Fibroblast of skin of right biceps (primary cell): Measurements from ENCODE around the gene HNF1A.

Experiments
- DNase-seq: peaks from one replicate; pipeline ENCODE4 v3.0.0-alpha.2; 2013

HNF1A gene

DNA sequence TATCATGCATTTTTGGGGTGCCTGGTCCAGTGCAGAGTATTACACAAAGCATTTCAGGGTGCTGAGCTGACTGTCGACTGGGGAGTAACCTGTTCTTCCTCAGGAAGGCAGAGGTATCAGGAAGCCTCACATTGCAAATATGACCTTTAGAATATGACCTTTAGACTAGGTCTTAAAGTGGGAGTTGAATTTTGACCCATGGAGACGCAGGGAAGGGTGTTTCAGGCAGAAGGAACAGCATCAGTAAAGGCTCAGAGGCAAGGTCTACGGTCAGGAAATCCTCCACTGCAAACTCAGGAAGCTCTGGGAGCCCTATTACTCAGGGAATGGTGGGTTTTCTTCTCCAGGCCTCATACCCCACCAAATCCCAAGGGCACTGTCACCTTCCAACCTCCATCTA lies 11.3 kb downstream of the HNF1A start:
- DNase-seq = no peak

- DNase-seq = no peak
Observed at GRCh38 chr12:120990487-120991055, 12.2 kb downstream of the HNF1A start.

- DNase-seq = no peak
Observed at GRCh38 chr12:120991965-120992364, 13.6 kb downstream of the HNF1A start.

DNA sequence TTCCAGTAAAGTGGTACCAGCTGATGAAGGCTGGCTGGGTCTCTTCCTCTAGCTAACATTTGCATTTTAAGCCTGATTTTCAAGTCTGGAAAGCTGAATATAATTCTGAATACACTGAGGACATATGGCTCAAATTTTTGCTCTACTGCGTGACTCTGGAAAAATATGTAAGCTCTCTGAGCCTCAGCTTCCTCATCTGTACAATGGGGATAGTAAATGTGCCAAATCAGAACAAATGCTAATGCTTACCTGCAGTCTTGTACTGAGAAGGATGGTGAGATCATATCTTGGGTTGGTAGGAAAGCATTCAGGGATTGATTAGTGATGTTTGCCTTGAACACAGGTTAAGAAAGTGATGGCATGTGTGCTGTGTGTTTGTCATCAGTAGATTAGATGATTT lies 14.6 kb downstream of the HNF1A start:
- no peak for DNase-seq

DNA sequence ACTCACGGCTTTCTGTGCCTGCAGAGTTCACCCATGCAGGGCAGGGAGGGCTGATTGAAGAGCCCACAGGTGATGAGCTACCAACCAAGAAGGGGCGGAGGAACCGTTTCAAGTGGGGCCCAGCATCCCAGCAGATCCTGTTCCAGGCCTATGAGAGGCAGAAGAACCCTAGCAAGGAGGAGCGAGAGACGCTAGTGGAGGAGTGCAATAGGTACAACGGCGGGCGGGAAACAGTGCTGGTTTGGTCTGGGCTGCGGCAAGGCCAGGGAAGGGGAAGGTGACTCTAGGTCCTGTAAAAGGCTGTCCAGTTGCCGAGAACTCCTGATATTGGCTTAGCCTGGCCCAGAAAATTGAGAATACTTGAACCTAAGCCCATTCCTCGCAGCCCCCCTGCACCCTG lies 15.2 kb downstream of the HNF1A start:
- DNase-seq = no peak

GRCh38 chr12:120994059-120994458 lies 15.7 kb downstream of the HNF1A start:
- no peak for DNase-seq

- no peak for DNase-seq
Observed at GRCh38 chr12:120994589-120995337, 16.4 kb downstream of the HNF1A start.

GRCh38 chr12:120996133-120996746 lies 17.9 kb downstream of the HNF1A start:
- DNase-seq = no peak

DNA sequence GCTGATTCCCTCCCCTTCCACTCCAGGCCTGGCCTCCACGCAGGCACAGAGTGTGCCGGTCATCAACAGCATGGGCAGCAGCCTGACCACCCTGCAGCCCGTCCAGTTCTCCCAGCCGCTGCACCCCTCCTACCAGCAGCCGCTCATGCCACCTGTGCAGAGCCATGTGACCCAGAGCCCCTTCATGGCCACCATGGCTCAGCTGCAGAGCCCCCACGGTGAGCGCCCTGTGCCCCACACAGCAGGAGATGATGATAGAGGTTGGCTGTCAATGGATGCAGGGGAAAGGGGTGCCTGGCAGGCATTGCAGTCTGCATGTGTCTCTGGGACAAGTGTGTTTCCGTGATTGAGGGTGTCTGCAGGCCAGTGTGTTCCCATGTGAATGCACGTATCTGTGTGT lies 19.1 kb downstream of the HNF1A start:
- no peak for DNase-seq

- no peak for DNase-seq
Observed at GRCh38 chr12:120998435-120998834, 20.1 kb downstream of the HNF1A start.

GRCh38 chr12:120999191-121000120 lies 21.1 kb downstream of the HNF1A start:
- peak; percentile 11 for DNase-seq

DNA sequence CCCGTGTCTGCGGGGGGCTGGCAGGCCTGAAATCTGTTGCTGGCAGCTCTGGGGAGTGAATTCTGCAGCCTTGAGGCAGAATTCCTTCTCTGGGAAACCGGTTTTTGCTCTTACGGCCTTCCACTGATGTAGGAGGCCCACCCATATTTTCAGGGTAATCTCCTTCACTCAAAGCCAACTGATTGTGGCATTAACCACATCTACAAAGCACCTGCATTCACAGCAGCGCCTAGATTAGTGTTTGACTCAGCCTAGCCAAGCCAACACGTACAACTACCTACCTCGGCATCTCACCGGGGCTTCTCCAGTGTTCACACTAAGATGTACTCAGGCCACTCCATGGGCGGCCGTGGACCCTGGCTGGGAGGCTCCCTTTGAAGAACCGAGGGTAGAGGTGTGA lies 22.2 kb downstream of the HNF1A start:
- DNase-seq = no peak

GRCh38 chr12:121001060-121001459 lies 22.7 kb downstream of the HNF1A start:
- DNase-seq = no peak

DNA sequence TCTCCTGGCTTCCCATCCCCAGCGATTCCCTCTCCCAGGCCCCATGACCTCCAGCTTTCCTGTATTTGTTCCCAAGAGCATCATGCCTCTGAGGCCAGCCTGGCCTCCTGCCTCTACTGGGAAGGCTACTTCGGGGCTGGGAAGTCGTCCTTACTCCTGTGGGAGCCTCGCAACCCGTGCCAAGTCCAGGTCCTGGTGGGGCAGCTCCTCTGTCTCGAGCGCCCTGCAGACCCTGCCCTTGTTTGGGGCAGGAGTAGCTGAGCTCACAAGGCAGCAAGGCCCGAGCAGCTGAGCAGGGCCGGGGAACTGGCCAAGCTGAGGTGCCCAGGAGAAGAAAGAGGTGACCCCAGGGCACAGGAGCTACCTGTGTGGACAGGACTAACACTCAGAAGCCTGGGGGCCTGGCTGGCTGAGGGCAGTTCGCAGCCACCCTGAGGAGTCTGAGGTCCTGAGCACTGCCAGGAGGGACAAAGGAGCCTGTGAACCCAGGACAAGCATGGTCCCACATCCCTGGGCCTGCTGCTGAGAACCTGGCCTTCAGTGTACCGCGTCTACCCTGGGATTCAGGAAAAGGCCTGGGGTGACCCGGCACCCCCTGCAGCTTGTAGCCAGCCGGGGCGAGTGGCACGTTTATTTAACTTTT lies 23.6 kb downstream of the HNF1A start:
- no peak for DNase-seq

DNA sequence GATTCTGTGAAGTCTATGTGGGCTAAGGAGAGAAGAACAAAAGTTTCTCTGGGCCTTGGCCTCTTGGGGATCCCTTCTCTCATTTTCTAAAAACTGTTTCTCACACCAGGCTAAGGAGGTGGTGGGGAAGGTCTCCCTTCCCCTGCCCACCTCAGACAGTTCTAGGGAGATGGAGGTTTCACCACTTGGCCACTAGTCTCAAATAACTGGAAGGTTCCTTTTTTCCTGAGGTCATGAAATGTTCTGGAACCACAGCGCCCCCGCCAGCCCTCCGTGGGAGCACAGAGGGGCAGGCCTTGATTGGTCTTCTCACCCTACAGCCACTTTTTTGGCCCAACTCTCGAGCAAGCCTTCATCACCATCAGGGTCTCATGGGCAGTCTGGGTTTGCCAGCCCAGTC lies 25.3 kb downstream of the HNF1A start:
- DNase-seq = no peak

DNA sequence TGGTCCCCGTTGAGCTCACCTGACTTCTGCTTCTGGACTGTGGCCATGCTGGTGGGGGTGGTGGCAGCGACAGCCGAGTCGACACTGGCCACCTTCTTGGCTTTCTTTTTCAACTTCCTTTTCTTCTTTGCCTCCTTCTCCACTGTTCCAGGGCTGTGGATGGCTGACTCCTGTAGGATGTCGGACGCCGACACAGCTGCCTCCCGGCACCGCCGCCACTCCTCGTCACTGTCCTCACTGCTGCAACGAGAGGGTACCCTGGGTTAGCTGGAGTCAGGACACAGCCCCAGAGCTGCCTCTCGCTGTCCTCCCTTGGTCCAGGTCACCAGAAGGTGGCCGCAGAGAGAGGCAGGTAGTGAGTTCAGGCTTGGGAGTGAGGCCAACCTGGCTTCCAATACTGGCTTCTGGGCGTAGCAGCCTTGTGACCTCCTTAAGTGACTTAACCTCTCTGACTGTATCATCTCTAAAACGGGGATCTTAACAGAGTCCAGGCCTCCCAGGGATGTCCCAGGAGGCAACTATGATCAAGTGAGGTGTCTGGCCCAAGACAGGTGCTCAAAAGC lies 26.0 kb downstream of the HNF1A start:
- DNase-seq = no peak

DNA sequence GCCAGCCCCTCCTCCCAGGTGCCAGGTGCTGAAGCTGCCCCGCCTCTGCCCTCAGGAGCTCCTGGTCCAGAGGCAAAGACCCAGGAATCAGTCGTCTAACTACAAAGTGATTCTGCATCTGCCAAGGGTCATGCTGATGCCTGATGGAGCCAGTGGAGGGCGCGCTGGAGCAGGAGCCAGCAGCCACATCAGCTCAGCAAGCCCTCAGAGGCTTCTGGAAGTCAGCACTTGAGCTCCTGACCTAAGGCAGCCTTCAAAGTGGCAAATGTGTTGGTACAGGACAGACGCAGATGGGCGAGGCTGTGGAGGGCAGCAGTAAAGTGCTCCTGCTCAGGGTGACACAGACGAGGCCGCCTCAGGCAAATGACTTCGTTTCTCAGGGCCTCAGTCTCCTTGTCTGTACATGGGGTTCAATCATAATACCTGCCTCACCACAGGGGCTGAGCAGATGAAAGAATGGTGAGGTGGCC lies 27.0 kb downstream of the HNF1A start:
- peak; percentile 21 for DNase-seq

GRCh38 chr12:121008347-121009098 lies 30.2 kb downstream of the HNF1A start:
- no peak for DNase-seq

- DNase-seq = peak; percentile 27
Observed at GRCh38 chr12:121009741-121010140, 31.4 kb downstream of the HNF1A start.

DNA sequence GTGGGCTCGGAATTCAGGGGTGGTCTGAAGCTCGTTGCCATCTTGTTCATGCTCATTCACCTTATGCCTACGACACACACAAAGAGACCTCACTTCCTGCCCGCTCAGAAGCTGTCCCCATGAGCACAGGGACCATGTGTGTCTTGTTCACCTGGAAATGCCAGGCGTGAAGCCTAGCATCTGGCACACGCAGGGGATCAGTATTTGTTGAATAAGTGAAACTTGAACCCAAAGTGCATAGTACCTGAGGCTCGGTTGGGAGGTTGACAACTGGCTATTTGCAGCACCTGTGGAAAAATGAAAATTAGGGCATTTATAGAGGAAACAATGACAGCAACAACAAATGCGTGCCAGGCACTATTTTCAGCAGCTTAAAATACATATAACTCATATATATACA lies 32.5 kb downstream of the HNF1A start:
- no peak for DNase-seq

- no peak for DNase-seq
Observed at GRCh38 chr12:121011820-121012219, 33.5 kb downstream of the HNF1A start.

DNA sequence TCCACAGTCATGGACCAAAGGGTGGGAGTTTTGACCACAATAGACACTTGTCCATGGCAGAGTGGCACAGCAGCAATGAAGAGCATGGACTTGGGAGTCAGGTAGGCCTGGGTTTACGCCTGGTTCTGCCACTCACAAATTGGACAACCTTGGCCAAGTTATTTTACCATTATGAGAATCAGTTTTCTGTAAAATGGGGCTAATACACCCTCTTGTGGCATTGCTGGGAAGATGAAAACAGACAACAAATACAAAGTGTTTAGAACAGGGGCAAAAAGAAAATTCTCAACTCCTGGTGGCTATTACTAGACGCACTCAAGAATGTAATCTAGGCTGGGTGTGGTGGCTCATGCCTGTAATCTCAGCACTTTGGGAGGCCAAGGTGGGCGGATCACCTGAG lies 35.4 kb downstream of the HNF1A start:
- DNase-seq = no peak
